Stimulated activated CD4-positive, alpha-beta T cell treated with anti-CD3 and anti-CD28 coated beads, Interleukin-15, amount 100 ng/mL, for 1 hour (primary cell): ENCODE measurements around the gene CACNA2D3.

Experiments used
- DNase-seq, 2 donors: peaks; one replicate each; pipeline ENCODE4 v3.0.0-alpha.2; 2020; ENCODE audit warnings: low read depth in 1 of 2, low spot score in 1 of 2

CACNA2D3 gene

DNA sequence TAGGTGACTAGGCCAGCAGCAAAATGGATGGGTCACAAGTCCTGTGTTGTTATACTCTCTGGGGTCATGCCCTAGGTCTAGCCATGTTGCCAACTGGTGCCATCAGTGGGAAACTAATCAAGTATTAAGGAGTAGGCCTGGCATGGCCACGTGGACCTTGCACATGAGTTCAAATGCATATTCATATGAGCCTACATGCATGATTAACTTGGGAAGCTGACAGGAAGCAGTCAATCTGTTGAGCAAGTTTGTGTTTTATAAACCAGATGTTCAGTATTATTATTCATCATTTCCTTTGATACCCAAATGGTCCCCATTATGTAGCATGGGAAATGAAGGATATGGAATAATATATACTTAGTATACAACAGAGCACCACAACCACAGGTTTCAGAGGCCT, 710.5 kb downstream of the CACNA2D3 start:
- no peak for DNase-seq

DNA sequence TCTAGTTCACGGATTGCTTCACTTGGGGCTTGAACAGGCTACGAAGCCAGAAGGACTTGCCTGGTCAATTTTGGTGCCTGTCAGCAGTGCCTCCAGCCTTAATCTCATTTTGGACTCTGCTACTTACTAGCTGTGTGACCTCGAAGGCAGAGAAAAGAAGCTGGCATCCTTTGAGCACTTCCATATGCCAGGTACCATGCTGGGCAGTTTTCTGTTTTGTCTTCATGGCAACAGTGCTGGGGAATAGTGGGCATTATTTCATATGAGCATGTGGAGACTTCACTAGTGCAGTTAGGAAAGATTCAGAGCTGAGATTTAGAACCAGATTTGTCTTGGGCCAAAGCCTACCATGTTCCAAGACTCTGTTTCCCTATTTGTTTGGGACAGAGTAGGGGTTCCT, 713.3 kb downstream of the CACNA2D3 start:
- no peak for DNase-seq

DNA sequence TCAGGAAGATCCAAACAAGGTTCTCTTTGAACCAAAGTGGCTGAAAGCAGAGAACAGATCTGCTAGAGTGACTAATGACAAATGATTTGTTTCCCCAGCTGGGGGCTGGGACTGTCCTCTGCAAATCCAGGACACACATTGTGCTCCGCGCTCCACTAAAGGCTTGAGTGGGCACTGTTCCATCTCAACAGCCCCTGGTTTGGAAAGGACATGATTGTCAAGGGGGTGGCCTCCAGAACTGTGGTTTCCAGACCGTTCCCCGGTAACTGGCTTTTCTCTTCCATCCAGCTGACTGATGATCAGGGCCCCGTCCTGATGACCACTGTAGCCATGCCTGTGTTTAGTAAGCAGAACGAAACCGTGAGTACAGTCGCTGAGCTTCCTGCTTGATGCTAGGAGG, 714.5 kb downstream of the CACNA2D3 start:
- DNase-seq = no peak

DNA sequence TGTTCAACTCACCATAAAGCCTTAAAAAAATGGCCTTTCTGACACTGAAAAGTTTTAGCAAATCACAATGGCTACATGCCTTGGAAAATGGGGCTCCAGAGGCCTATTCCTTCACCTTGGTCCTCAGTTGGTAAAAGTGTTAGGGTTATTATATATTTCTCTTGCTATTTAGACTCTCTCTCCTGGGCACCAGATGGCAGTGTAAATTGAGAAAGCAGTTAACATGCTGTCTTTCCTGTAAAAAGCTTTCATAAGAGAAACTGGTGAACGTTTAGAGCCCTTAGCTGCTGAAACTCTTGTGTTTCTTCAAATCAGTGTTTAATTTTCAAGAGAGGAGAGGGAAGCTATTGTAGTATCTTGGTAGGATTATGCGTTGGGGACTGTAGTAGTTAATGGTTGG, 715.6 kb downstream of the CACNA2D3 start:
- no peak for DNase-seq

DNA sequence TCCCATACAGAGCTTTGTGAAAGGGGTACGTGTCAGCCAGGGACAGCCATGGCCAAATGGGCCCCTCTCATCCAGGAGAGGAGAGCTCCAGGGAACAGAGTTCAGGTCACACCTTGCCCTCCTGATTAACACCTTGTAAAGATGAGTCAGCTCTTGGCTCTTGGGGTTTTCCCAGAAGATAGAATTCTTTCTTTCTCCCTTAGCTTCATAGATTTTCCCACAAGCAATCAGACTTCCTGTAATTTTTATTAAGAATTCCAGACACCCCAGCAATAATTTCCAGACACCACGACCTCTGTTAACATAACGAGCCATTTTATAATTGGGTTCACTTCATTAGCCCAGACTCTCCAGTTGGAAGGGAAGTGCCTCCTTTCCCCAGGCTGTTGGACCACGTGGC, 719.1 kb downstream of the CACNA2D3 start:
- DNase-seq = no peak

DNA sequence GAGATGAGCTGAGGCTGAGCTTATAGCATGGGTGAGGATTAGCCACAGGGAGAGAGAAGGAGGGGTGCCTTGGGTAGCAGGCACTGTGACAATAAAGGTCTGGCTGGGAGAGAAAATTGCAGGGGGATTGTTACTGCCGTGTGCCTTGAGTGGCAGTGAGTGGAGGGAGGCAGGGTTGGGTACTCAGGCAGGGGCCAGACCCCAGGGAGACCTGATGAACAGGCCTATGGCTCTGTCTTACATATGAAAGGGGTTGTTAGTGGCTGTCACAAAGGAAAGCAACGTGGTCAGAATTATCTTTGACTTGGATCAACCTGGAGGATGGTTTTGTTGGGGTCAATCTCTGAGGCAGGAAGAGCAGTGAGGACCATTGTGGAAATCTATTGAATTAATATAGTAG, 721.0 kb downstream of the CACNA2D3 start:
- no peak for DNase-seq

DNA sequence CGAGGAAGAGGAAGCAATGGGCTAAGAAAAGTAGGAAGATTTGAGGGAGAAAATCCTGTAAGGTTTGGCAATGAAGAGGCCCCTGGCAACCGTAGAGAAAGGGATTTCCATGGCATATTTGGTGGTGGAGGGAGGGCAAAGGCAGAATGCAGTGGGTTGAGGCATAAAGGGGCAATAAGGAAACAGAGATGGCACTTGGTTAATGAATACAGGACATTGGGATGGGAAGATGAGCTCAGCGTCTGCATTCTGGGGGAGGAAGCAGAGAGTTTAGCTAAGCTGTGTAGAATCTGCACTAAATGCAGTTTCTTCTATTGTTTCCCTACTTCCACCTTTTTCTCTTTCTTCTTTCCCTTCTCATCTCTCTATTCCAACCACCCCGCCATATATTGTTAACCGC, 721.9 kb downstream of the CACNA2D3 start:
- DNase-seq = no peak

DNA sequence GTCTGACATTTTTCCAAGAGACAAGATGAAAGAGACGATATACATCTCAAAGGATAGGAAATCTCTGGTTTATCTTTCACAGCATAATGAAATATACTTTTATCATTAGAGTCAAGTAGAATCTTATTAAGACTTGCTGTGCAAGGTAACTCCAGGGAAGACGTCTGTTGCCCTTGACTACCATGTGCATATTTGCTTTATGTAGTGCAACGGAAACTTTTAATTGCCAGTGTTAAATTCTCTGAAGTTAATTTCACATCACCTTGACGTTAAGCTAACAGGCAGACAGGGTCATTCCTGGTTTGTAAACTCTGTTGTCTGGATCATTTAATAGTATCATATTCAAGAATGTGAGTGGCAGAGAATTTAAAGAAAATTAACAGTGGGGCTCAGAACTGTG, 722.7 kb downstream of the CACNA2D3 start:
- no peak for DNase-seq

DNA sequence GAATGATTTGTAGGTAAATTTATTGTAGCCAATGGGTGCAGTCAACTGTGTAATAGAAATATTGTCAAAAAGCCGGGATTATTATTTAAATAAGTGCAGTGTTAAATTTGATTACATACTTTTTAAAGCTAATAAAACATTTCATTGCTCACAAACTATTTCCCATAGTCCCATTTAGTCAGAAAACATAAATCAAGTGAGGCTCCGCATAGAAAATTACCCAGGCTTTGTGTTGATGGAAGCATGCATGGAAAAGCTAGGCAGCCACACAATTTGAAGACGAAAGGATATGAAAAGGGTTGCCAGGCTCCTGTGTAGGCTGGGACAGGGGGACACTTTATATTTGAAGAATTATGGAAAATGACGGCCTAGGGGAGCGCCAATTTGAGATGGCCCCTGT, 723.2 kb downstream of the CACNA2D3 start:
- no peak for DNase-seq

DNA sequence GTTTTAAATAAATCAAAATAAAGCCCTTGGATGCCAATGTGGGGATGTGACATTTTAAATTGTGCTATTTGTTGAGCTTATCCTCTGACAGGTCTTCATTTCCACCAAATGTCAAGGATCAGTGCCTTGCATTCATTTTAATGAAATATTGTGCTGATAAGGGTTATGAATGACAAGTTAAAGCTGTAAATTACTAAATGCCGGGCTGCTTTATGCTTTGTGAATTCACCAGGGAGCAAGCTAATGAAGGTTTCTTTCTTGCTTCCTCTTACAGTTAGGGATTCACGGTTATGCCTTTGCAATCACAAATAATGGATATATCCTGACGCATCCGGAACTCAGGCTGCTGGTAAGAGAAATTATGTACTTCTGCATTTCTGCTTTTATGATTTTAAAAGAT, 723.8 kb downstream of the CACNA2D3 start:
- DNase-seq = no peak

DNA sequence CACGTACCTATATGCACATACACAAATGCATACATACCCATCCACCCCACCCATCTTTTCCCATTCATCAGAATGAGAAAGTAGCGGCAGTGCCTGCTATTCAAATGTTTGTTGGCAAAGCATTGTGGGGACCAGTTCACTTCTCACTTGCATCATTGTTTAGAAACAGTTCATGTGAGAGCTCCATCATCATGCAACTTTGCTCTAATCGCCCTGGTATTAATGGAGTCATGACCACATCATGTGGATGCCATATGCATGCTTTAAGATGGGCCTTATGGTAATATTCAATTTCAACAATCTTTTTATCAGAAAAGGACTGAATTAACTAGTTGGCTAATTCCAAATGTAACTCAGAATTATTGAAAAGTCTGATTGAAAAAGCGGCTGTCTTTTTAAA, 725.0 kb downstream of the CACNA2D3 start:
- DNase-seq = no peak

DNA sequence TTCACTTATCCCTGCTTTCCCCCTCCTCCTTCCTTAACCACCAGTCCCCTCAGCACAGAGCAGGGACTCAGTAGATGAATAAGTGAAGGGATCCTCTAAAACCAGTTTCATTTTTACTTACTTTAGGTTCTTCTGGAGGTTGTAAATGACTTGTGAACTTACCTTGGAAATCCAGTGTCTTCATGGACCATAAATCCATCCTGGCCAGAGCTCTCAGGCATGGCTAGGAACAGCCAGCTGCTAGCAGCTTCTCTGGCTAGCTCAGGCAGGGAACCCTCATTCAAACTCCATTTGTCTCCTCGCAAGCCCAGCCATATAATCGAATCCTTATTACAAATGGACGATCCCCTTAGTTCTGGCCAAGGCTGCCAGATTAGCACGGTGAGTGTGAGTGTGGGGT, 727.0 kb downstream of the CACNA2D3 start:
- no peak for DNase-seq

DNA sequence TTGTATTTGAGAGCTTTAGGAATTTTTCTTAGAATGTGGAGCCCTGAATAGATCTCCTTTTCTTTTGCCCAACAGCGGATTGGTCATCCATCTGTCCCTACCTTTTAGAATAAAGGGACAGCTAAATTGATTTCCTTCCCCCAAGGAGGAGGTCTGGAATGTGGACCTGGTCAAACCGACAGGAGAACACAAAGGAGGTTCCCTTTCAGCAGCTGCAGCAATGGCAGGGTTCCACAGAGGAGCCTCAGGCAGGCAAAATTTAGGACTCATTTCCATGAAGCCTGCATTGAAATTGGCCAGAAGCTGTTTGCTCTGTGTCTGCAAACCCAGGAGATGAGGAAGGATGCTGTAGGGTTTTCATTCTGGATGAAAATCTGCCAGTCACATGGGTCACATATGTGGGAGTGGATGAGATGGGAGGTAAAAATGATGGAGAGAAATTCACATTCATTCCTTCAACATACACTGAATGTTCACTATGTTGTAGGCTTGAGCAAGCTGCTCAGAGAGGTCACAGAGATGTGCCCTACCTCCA, 728.2 kb downstream of the CACNA2D3 start:
- no peak for DNase-seq

DNA sequence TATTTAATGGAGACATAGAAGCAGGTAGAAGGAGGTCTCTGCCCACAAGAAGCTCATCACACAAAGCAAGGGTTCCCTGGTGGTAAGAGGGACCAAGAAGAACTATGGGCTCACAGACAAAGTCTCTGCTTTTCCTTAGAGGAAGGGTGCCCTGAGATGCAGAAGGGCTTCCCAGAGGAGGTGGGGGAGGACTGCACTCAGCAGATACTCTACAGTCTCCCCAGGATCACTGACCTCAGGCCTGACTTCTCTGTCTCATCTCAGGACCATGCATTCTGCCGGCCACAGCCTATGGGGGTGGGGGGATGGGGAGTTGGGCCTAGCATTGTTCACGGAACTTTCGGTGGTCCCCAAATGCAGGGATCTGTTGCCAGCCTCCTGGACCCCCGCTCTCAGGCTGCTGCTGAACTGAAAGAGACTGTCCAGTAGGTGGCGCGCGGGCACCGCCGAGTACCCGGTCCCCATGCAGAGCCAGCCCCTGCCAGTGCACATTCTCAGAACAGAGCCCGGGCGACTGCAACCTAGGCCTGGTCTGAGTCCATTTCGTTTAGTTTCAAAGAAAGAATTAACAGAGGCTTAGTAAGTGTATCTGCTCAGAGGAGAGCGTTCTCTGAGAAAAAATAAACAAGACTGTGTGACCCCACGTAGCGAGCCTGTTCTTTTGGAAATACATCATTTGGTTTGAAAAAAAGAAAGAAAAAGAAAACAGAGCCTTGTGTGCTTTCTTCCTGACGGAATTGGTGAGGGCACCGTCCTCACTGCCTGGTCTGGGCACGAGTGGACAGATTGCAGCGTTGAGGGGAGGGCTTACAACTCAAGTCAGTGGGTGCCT, 731.4 kb downstream of the CACNA2D3 start:
- peak in 1 of 2 donors; percentile 14 for DNase-seq

DNA sequence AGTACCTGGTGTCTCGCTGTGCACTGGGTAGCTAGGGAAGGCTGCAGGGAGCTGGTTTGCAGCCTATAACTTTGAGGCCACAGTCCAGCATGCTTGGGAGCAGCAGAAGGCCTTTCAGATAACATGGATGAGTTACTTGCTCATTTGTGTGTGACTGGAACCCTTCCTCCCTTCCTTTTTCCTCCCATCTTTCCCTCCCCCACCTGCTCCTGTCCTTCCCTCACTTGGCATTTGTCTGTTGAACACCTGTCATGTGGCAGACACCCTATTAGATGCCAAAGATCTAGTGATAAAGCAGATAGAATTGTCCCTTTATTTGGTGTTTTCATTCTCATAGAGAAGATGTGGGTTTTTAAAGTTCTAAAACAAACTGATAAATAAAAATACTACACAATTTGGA, 733.9 kb downstream of the CACNA2D3 start:
- DNase-seq = no peak

DNA sequence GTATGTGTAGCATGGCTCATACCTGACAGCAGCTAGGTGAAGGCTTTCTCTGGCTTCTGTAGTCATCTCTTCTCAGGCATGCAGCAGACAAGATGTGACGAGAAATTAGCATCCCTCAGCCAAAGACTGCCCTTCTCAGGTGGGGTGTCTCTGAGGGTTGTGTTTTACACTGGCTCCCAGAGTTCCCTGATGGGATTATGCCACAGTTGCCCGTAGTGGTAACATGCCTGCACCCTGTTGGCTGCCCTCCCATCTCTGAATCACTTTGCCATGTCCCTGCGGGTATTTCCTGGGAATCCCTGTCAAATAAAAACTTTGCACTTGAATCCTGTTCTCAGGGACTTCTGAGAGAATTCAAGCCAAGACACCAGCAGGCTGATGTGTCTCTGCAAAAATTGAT, 735.0 kb downstream of the CACNA2D3 start:
- no peak for DNase-seq

DNA sequence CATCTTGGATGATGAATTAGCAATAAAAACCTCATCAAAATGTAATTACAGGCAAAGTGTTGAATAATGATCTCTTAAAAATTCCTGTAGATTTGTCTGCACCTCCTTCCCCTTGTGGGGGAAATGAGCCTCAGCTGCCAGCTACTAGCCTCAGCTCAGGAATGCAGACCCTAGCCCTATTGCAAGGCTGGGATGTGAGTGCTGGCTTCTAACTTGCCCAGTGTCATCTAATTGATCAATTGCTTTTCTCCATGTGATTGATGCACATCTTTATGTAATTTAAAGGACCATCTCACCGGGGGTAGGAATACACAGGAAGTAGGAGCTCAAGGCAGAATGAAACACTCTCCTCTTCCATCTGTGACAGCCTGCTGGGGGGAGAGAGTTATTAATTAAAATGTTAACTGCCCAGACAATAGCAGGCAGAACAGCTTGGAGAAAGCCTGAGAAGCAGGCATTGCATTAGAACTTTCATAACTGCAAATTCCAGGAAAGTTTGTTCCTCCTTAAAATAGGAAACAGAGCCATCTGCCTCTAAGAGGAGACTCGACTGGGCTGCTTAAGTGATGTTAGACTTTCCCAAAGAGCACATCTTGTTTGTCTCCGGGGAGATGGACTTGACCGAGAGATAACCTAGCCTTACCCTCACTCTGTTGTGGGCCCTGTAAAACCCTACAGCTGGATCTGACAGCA, 735.9 kb downstream of the CACNA2D3 start:
- no peak for DNase-seq

DNA sequence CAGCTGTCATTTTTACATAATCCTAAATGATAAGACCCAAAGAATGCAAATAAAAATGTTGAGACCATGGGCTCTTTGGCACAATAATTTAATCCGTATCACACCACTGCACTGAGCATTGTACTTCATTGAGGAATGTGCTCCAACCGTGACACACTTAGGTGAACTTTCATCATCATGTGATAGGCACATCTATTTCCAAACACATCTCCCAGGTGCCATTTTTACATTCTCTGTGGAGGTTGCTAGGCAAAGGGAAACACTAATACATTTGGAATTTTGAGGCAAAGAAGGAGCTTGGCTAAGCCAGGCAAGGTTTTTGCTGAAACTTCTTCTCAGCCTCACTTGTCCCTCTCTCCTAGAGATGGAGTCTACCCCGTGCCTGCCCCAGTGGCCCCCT, 736.8 kb downstream of the CACNA2D3 start:
- no peak for DNase-seq

DNA sequence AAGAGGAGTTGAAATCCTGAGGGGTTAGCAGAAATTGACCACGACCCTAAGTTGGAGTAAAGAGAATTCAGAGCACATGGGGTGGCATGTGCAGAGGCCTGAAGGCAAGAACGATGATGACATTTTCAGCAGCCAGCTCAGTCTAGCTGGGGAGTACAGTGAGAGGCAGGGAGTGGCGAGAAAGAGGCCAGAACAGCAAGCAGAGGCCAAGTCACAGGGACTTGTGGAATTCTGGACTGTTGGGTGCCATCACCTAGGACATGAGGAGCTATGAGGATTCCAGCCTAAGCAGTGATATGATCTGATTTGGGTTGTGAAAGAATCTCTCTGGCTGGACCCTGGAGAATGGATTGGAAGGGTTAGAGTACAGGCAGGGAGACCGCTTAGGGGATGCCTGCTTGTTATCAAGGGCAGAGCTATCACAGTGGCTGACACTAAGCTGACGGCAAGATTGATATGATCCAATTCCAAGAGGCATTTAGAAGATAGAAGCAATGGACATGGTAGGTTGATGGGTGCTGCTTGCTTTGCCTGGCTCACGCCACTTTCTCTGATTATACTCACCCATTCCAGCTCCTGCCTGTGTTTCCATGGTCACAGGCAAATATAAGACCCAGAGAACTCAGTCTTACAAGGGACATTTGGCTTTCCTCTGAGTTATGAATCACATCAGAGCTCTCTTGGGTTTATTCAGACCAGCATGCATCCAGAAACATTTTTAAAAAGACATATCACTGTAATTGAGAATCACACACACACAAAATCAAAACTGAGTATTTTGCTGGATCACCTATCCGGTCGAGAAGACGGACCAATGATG, 739.1 kb downstream of the CACNA2D3 start:
- DNase-seq = no peak

DNA sequence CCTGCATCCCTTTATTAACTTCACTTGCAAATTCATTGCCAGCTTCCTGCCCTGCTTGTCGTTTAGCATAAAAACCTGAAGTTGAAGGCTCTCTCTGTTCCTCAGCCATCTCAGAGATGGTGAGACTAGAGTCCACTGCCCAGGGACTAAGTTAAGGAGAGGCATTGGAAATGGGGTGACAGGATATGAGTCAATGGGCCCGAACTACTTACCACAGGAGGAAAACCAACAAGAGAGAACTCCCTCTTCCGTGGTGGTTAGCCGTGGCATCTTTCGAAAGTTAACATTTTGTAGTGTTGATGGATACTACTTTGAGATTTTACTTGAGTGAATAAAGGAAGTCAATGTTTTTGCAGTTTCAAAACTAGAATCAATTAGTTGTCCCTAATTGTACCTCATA, 740.2 kb downstream of the CACNA2D3 start:
- no peak for DNase-seq

DNA sequence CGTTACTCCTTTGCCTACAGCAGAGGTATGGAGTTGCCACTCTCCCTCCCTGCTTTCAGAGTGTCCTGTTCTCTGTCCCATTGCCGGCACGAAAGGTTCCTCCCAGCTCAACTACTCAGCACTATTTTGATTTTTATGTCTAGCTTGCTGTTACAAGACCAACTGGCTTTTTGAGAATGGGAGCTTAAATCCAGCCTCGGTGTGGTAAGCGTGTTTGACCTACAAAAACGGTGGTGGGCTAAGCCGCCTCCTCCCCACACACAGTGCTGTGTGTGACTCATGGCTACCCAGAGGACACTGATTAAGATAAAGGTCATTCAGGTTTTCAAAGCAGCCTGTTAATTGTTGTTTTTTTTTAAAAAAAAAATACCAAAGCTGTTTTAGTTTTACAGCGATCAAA, 741.0 kb downstream of the CACNA2D3 start:
- DNase-seq = no peak

DNA sequence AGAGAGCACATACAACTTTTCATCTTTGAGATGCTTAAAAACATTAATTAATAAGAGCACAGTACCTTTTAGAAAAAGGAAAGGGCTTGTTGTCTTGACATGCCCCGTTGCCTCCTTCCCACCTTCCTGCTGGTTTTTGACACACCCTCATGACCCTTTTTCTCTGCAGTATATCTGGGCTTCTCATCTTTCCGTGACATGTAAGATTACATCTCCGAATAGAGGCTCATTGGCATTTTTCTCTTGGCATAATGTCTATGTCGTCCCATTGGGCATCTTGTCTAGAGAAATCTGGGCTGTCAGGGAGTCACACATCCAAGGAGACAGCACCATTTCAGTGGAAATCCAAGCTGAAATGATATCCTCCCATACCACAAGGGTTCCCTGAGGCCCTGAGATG, 741.4 kb downstream of the CACNA2D3 start:
- no peak for DNase-seq
